ENCODE data around the gene CPS1. TPM values are rescaled to one million over a fixed set of nuclear protein-coding genes. Genes with fewer than 3 reads are reported as not detected.

The CPS1 gene
- 11.0 and 18.5 TPM in 2 replicates for total RNA-seq

DNA sequence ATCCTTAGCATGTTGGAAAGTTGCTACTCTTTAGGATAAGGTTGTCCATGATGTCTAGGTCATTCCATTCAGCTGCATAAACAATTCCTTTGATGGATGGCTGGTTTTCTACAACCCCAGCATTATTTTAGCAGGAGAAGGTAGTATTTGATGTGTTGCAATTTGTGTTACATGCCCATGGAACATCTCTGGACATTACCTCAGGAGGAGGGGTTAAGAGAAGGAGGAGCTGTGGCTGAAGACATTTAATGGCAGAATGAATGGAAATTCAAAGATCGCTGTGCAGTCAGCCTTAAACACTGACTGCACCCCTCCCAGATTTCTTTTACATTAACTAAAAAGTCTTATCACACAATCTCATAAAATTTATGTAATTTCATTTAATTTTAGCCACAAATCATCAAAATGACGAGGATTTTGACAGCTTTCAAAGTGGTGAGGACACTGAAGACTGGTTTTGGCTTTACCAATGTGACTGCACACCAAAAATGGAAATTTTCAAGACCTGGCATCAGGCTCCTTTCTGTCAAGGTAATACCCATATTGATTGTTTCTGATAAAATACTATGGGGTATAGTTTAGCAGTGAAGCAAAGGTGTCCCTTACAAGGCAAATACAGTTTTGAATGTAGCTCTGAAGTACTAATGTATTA, at the start of gene CPS1:
Gene CPS1, plus strand, starts transcription at position 271 of the 652 bp plus-strand sequence. Its CDS starts 135 bp downstream, at position 406.

Other genes starting within 250 kb of the CPS1 start
- not detected in 2 replicates for gene MYL1, start 241.4 kb upstream of the CPS1 start, total RNA-seq
- gene LANCL1, start 79.8 kb upstream of the CPS1 start, total RNA-seq, result 34.5 and 43.0 TPM in 2 replicates

Data from bronchus fibroblast of lung (primary cell).